ENCODE data around the gene GCGR. TPM values are rescaled to one million over a fixed set of nuclear protein-coding genes. Genes with fewer than 3 reads are reported as not detected.

GCGR gene
- polyA plus RNA-seq, 1 donor from 2014 or later = not detected

DNA sequence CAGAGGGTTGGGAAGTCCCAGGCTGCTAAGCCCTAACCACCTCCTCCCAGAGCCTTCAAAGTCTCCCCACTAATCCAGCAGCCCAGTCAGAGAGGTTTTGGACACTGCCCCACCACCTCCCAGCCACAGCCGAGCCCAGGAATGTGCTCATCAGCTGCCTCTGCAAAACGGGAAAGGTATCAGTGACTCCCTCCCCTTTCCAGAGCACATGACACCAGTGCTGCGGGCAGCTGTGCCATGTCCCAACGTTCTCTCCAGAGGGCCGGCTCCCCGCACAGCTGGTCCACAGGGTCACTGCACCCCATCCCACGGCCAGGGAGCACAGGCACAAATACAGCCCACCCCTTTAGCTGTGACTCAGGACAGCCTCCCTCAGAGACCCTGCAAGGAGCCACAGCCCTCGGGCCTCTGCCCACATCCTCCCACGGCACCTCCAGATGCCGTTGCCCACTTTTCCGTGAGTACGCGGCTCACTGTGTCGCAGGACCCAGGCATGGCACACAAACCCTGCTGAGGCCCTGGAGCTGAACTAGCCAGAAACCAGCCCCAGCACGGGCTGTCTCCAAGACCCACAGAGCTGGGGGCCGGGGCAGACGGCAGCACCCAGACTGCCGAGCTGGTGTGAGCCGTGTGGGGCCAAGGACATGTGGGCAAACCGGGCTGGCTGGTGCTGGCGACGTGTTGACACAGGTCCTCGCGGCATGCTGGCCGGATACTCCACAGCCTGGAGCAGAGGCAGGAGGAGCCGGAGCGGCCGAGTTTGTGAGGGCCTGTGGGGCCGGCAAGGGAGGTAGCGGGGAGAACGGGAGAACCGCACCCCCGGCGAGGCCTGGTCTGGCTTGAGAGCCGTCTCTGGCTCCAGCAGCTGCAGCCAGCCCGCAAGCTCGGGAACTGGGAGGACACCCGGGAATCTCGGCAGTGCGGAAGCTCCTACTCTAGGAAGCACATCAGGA is 37.2 kb downstream of the GCGR start:
- Histone ChIP-seq H3K4me2 (ENCODE audit: low read length) (no peak overlapping the region), H3K9ac (ENCODE audit: low read length) (no peak overlapping the region), H3K36me3 (ENCODE audit: insufficient read depth, low read length) (no peaks in the 10 kb centered on the region), H3K27me3 (ENCODE audit: insufficient read depth, low read depth, low read length) (no peaks in the 10 kb centered on the region), H2AFZ (ENCODE audit: low read depth, low read length) (no peak overlapping the region), H3K9me3 (ENCODE audit: low read length) (no peaks in the 10 kb centered on the region), H3F3A (ENCODE audit: insufficient read depth, low read length, poor library complexity, severe bottlenecking) (no peaks in the 10 kb centered on the region), H3K9me2 (ENCODE audit: insufficient read depth, low read length) (no peaks in the 10 kb centered on the region), H3K27ac (ENCODE audit: low read length) (no peak overlapping the region), H4K20me1 (ENCODE audit: insufficient read depth) (no peaks in the 10 kb centered on the region), H3K4me3 (ENCODE audit: low read length) (no peak overlapping the region), H3K79me2 (replicated peaks; ENCODE audit: insufficient read depth, low read length) (no peaks in the 10 kb centered on the region)
- TF ChIP-seq POLR2AphosphoS5 (IDR thresholded peaks at IDR 0.05) = no peak
- TF ChIP-seq EZH2 (IDR thresholded peaks at IDR 0.05; ENCODE audit: borderline replicate concordance, insufficient read depth, low read length, poor library complexity, severe bottlenecking) = no peak
- TF ChIP-seq, protein P1, sequence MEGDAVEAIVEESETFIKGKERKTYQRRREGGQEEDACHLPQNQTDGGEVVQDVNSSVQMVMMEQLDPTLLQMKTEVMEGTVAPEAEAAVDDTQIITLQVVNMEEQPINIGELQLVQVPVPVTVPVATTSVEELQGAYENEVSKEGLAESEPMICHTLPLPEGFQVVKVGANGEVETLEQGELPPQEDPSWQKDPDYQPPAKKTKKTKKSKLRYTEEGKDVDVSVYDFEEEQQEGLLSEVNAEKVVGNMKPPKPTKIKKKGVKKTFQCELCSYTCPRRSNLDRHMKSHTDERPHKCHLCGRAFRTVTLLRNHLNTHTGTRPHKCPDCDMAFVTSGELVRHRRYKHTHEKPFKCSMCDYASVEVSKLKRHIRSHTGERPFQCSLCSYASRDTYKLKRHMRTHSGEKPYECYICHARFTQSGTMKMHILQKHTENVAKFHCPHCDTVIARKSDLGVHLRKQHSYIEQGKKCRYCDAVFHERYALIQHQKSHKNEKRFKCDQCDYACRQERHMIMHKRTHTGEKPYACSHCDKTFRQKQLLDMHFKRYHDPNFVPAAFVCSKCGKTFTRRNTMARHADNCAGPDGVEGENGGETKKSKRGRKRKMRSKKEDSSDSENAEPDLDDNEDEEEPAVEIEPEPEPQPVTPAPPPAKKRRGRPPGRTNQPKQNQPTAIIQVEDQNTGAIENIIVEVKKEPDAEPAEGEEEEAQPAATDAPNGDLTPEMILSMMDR (IDR thresholded peaks at IDR 0.05; ENCODE audit: poor library complexity, severe bottlenecking) = no peak
- TF ChIP-seq MXI1 (conservative IDR thresholded peaks at IDR 0.05; ENCODE audit: poor library complexity, severe bottlenecking) = no peak
- TF ChIP-seq, protein P2, sequence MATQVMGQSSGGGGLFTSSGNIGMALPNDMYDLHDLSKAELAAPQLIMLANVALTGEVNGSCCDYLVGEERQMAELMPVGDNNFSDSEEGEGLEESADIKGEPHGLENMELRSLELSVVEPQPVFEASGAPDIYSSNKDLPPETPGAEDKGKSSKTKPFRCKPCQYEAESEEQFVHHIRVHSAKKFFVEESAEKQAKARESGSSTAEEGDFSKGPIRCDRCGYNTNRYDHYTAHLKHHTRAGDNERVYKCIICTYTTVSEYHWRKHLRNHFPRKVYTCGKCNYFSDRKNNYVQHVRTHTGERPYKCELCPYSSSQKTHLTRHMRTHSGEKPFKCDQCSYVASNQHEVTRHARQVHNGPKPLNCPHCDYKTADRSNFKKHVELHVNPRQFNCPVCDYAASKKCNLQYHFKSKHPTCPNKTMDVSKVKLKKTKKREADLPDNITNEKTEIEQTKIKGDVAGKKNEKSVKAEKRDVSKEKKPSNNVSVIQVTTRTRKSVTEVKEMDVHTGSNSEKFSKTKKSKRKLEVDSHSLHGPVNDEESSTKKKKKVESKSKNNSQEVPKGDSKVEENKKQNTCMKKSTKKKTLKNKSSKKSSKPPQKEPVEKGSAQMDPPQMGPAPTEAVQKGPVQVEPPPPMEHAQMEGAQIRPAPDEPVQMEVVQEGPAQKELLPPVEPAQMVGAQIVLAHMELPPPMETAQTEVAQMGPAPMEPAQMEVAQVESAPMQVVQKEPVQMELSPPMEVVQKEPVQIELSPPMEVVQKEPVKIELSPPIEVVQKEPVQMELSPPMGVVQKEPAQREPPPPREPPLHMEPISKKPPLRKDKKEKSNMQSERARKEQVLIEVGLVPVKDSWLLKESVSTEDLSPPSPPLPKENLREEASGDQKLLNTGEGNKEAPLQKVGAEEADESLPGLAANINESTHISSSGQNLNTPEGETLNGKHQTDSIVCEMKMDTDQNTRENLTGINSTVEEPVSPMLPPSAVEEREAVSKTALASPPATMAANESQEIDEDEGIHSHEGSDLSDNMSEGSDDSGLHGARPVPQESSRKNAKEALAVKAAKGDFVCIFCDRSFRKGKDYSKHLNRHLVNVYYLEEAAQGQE (IDR thresholded peaks at IDR 0.05; ENCODE audit: borderline replicate concordance) = no peak
- no peak for TF ChIP-seq TAF1 (IDR thresholded peaks at IDR 0.05; ENCODE audit: low read depth)
- TF ChIP-seq RAD21 (conservative IDR thresholded peaks at IDR 0.05) = no peak
- no peak for TF ChIP-seq EP300 (conservative IDR thresholded peaks at IDR 0.05; ENCODE audit: poor library complexity, severe bottlenecking)
- TF ChIP-seq SMC3 (conservative IDR thresholded peaks at IDR 0.05; ENCODE audit: poor library complexity) = no peak

DNA sequence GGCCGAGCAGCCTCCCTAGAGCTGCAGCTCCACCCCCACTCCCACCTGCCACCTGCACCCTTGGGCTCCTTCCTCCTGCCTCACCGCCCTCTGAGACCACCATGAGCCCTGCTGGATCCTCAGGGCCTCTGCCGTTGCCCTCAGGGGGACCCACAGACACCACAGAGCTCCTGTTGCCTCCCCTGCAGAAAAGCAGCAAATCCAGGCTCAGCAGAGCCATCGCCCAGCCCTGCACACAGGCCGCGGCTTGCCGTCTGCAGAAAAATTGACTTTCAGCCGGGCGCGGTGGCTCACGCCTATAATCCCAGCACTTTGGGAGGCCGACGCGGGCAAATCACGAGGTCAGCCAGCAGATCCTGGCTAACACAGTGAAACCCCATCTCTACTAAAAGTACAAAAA is 37.9 kb downstream of the GCGR start:
- no peak overlapping the region for H3K4me2 ChIP-seq (ENCODE audit: low read length)
- TF ChIP-seq, protein P2 (IDR thresholded peaks at IDR 0.05; ENCODE audit: borderline replicate concordance) = no peak
- TF ChIP-seq SMC3 (conservative IDR thresholded peaks at IDR 0.05; ENCODE audit: poor library complexity) (no peak), EP300 (conservative IDR thresholded peaks at IDR 0.05; ENCODE audit: poor library complexity, severe bottlenecking) (no peak), POLR2AphosphoS5 (IDR thresholded peaks at IDR 0.05) (no peak), MXI1 (conservative IDR thresholded peaks at IDR 0.05; ENCODE audit: poor library complexity, severe bottlenecking) (no peak), EZH2 (IDR thresholded peaks at IDR 0.05; ENCODE audit: borderline replicate concordance, insufficient read depth, low read length, poor library complexity, severe bottlenecking) (no peak), RAD21 (conservative IDR thresholded peaks at IDR 0.05) (no peak), TAF1 (IDR thresholded peaks at IDR 0.05; ENCODE audit: low read depth) (no peak)
- TF ChIP-seq, protein P1 (IDR thresholded peaks at IDR 0.05; ENCODE audit: poor library complexity, severe bottlenecking) = no peak
- no peaks in the 10 kb centered on the region for H3F3A ChIP-seq (ENCODE audit: insufficient read depth, low read length, poor library complexity, severe bottlenecking)
- H3K27ac ChIP-seq (ENCODE audit: low read length) = no peak overlapping the region
- no peaks in the 10 kb centered on the region for H3K9me3 ChIP-seq (ENCODE audit: low read length)
- H3K36me3 ChIP-seq (ENCODE audit: insufficient read depth, low read length) = no peaks in the 10 kb centered on the region
- H3K9me2 ChIP-seq (ENCODE audit: insufficient read depth, low read length) = no peaks in the 10 kb centered on the region
- no peaks in the 10 kb centered on the region for H3K27me3 ChIP-seq (ENCODE audit: insufficient read depth, low read depth, low read length)
- H4K20me1 ChIP-seq (ENCODE audit: insufficient read depth) = no peaks in the 10 kb centered on the region
- no peak overlapping the region for H3K4me3 ChIP-seq (ENCODE audit: low read length)
- no peak overlapping the region for H2AFZ ChIP-seq (ENCODE audit: low read depth, low read length)
- no peaks in the 10 kb centered on the region for H3K79me2 ChIP-seq (replicated peaks; ENCODE audit: insufficient read depth, low read length)
- no peak overlapping the region for H3K9ac ChIP-seq (ENCODE audit: low read length)
